Amniotic epithelial cell (primary cell): ENCODE data around the gene SRSF10.
"Not testable (repeated sequence)": the region's sequence is repeated elsewhere in the genome, so short reads cannot be mapped to it uniquely, and the experiment has no call there.

Source experiments
- DNase-seq: peaks from one replicate; pipeline ENCODE4 v3.0.0-alpha.2; 2010; ENCODE audit warnings: low read depth

SRSF10 gene

DNA sequence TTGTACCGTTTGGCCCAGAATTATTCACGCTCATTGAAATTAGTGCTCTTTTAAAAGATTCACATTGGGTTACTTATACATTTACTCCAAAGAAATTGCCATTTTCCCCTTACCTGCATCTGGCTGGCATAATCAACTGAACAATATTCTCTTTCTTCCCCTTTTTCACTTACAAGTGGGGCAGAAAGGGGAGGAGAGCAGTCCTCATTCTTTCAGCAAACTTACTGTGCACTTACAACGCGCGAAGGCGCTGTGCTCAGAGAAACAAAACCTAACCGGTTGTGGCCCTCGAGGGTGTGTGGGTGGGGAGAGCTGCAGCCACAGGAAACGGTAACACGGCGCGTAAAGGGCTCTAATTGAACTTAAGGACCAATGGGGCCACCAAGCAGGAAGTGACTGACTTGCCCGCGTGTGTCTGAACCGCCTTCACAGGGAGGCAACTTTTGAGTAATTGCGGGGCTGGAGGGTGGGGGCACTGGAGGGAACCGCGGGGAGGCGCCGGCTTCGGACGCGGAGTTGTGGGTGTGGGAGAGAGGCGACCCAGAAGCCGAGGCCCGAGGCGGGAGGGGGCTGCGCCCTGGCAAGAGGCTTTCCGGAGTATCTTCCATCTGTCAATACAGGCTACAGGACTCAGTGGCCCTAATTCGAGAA is 21.2 kb downstream of the SRSF10 start:
- peak; percentile 74 for DNase-seq

DNA sequence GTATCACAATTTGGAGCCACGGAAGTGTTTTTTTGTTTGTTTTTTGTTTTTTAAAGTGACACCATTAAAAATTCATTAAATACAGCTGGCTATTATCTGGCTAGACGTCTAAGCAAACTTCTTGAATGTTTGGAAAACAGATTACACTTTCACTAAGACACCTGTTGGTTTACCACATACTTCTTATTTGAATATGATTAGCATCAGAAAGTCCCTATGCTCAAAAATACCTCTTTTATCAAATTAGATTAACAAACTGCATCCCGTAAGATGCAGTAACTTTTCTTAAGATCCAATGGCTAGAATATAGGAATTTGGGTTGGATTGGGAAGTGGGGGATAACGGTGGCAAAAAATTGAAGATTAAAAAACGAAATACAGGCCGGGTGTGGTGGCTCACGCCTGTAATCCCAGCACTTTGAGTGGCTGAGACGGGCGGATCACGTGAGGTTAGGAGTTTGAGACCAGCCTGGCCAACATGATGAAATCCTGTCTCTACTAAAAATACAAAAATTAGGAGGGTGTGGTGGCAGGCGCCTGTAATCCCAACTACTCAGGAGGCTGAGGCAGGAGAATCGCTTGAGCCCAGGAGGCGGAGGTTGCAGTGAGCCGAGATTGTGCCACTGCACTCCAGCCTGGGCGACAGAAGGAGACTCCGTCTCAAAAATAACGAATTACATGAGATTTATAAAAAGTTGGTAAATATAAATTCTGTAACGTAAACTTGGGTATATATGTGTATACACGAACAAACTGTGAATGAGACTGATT is 21.9 kb downstream of the SRSF10 start:
- not testable (repeated sequence) for DNase-seq

- no peak for DNase-seq
Observed at GRCh38 chr1:23957096-23957495, 23.0 kb downstream of the SRSF10 start.

DNA sequence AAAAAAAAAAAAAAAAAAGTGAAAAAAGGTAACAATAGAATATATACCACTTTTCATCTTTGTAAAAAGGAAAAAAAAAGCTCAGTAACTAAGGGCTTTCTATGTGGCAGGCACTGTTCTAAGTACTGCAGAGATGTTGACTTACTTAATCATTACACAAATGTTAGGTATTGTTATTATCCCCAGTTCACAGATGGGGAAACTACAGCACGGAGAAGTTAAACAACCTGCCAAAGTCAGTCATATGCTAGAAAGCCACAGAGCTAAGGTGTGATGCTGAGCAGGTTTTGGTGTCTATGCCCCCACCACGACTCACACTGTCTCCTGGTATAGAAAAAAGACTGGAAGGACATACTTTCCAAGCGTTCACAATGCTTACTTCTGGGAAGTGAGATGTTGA is 27.1 kb downstream of the SRSF10 start:
- DNase-seq = no peak

GRCh38 chr1:23947366-23947765 is 32.8 kb downstream of the SRSF10 start:
- DNase-seq = no peak

DNA sequence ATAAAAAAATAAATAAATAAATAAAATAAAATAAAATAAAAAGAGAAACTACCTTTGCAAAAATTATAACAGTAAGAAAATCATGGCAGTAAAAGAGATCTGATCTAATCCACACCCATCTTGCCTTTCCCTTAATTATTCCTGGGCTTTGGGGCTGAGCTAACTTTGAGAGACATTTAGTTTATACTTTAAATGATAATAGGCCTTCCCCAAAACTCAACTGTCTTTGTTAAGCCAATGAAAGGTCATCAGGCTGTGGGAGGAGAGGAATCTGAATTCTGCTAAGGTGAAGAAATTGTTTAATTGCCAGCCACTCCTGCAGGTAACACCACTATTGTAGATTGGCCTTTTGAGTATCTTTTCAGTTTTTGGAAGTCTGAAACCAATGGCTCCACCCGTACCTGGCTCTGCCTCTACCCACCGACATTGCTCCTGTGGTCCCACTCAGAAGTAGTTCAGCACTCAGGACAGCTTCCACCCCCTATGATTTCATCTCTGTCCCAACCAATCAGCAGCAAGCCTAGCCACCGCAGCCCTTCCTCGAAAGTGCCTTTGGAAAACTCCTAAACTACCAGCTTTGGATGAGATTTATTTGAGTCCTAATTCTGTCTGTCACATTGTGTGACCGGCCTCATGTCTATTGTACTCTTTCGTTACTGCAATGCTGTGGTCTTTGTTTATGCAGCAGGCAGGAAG is 43.5 kb downstream of the SRSF10 start:
- DNase-seq = peak; percentile 27

- peak; percentile 9 for DNase-seq
Observed at GRCh38 chr1:23931491-23931880, 48.6 kb downstream of the SRSF10 start.

DNA sequence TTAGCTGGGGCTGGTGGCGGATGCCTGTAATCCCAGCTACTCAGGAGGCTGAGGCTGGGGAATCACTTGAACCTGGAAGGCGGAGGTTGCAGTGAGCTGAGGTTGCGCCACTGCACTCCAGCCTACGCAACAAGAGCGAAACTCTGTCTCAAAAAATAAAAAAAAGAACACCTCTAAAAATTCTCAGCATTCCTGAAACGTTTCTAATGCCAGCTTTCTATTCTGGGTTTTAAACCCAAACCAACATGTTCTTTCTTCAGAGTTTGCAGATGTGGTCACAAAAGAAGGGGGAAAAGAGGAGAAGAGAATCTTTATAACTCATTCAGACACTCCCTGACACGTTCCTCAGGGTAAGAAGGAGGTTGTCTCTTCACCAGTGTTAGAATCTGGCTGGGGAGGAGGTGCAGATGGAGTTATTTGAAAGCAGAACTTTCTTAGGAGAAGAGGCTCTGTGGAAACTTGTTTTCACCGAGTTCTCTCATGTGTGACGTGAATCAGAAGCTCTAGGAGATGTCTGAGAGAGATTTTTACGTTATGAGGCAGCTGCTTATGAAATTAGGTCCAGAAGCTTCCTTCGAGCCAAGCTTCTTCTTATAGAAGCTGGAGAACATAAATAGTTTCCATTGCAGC is 49.2 kb downstream of the SRSF10 start:
- DNase-seq = peak; percentile 94

- no peak for DNase-seq
Observed at GRCh38 chr1:23930270-23930669, 49.9 kb downstream of the SRSF10 start.

GRCh38 chr1:23928789-23929188 is 51.3 kb downstream of the SRSF10 start:
- DNase-seq = no peak

DNA sequence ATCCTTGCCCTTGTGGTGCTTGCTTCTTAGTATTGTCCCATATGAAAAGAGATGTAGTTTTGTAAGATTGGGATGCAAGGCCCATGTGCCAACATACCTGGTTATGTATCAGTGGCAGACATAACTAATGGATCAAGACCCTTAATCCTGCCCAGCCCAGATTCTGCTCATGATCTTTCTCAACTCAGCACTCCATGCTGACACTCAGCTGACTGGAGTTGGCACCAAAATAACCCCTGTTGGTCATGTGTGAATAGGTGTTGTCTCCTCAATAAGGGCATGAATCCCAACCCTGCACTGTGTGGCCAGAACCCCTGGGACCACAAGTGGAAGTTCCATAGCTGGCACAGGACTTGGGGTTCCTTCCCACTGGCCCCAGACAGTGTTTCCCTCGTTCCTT is 53.0 kb downstream of the SRSF10 start:
- DNase-seq = no peak

DNA sequence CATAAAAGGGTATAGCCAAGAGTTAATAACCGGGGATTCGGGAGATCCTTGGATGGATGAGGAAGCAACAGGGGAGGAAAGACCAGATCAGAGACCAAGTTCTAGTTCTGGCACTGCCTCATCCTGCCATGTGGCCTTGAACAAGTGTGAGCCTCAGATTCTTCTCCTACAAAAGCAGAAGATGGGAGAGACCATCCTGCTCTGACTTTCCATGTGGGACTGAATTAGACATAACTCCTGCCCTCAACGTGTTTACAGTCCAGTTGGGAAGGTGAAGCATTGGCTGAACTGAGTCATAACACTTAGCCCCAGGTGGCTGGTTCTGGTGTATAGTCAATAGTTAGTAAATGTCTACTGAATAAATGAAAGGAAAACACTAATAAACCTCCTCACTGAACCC is 54.8 kb downstream of the SRSF10 start:
- no peak for DNase-seq

DNA sequence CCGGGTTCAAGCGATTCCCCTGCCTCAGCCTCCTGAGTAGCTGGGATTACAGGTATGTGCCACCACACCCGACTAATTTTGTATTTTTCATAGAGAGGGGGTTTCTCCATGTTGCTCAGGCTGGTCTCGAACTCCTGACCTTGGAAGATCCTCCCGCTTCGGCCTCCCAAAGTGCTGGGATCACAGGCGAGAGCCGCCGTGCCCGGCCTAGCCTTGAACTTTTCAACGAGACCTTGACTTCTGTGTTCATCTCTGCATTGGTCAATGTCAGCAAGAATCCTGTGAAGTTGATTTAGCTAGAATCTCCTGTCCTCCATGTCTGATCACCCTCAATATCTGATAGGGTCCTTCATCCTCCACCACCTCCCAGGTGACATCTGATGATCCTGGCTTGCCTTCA is 55.5 kb downstream of the SRSF10 start:
- no peak for DNase-seq

DNA sequence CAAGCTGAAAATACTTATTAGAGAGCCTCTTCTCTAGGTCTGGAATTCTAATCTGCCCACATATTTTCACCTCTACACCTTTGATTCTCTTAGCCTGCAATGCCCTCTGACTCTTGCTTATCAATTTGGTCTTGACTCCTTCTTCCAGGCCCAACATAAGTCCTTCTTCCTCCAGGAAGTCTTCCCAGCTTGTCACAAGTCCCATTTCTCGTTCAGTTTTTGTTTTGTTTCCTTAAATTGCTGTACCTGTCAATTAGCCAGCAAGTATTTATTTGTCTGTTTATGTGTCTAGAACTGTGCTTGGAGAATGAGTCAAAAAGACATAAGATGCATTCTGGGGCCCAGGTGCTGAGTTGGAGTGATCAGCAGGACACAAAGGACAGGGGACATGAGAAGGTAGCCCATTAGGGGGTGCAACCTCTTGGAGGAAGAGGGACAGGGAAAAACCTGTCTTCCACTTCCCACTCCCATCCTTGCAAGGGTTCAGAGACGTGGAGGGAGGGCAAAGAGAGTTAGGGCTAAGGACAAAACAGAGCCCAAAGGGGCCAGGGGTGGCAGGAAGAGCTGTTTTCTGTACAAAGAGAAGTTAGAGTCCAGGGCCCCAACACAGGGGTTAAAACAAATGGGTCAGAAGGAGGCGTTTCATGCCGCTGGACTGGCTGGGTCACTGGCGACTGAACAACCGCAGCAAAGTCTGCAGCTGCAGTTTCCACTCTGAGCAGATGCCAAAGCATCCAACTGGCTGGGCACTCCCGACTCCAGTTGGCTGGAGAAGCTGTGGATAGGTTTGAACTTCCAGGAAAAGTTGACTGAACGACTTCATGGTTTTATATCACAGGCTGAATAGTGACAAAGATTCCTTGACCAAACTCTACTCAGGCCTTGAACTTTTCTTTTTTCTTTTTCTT is 56.3 kb downstream of the SRSF10 start:
- DNase-seq = no peak

DNA sequence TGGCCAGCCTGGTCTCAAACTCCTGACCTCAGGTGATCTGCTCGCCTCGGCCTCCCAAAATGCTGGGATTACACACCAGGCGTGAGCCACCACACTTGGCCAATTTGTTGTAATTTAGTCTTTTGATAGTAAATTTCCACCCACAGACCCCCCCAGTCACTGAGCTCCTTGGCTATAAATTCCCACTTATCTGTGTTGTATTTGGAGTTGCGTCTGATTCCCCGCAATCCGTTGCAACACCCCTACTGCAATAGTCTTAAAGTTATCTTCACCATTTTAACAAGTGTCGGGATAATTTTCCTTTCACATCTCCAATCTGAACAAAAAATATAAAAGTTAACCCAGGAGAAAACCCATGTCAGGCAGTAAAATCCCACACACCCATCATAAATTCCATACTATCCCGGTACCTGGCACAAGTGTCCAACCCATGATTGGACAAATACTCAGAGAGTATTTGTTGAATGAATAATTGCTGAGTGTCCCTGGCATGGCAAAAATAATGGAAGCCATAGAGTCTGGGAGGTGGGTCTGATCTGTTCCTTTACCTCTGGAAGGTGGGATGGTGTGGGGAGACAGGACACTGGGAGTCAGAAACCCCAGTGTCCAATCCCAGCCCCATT is 57.7 kb downstream of the SRSF10 start:
- peak; percentile 76 for DNase-seq

GRCh38 chr1:23916209-23917131 is 63.7 kb downstream of the SRSF10 start:
- DNase-seq = peak; percentile 84

- DNase-seq = no peak
Observed at GRCh38 chr1:23915466-23915865, 64.7 kb downstream of the SRSF10 start.

GRCh38 chr1:23914921-23915320 is 65.2 kb downstream of the SRSF10 start:
- DNase-seq = no peak
